GM12864 (cell line): ENCODE results near the gene ST6GALNAC6.

Experiments
- DNase-seq: peaks from one replicate; pipeline ENCODE4 v3.0.0-alpha.2; 2011; ENCODE audit warnings: low read depth
- H3K4me3 ChIP-seq: 2 replicates; pipeline ENCODE4 v1.5.1; 2011; ENCODE audit warnings: mild to moderate bottlenecking, low read depth, low read length, control low read depth
- CTCF ChIP-seq: IDR thresholded peaks from 2 replicates; pipeline ENCODE4 v1.5.1; 2011; ENCODE audit warnings: low read depth, mild to moderate bottlenecking, moderate library complexity, low read length, control low read depth, inconsistent platforms; ENCODE audit errors: missing control alignments

Gene ST6GALNAC6

GRCh38 chr9:127915801-127916719 lies 16.7 kb upstream of the ST6GALNAC6 start:
- TF ChIP-seq CTCF: no peak
- no peak for DNase-seq
- H3K4me3 ChIP-seq: peak overlapping the region; percentile 92

GRCh38 chr9:127915325-127915752 lies 15.9 kb upstream of the ST6GALNAC6 start:
- DNase-seq: no peak
- peak overlapping the region; percentile 92 for H3K4me3 ChIP-seq

GRCh38 chr9:127913682-127914081 lies 14.3 kb upstream of the ST6GALNAC6 start:
- TF ChIP-seq CTCF: no peak
- DNase-seq: no peak
- no peak overlapping the region for H3K4me3 ChIP-seq

More at GRCh38 chr9:127915325-127915752, 15.9 kb upstream of the ST6GALNAC6 start:
- no peak for TF ChIP-seq CTCF

GRCh38 chr9:127912882-127913281 lies 13.5 kb upstream of the ST6GALNAC6 start:
- TF ChIP-seq CTCF: no peak
- no peak for DNase-seq
- H3K4me3 ChIP-seq: no peak overlapping the region

GRCh38 chr9:127912296-127912695 lies 12.9 kb upstream of the ST6GALNAC6 start:
- no peak for TF ChIP-seq CTCF
- H3K4me3 ChIP-seq: no peak overlapping the region
- DNase-seq: no peak

- peak; percentile 28 for TF ChIP-seq CTCF
- no peak for DNase-seq
Measured at GRCh38 chr9:127910613-127911205, 11.3 kb upstream of the ST6GALNAC6 start.

GRCh38 chr9:127909839-127910273 lies 10.5 kb upstream of the ST6GALNAC6 start:
- DNase-seq: no peak
- no peak overlapping the region for H3K4me3 ChIP-seq
- TF ChIP-seq CTCF: no peak

More at GRCh38 chr9:127910613-127911205, 11.3 kb upstream of the ST6GALNAC6 start:
- peak overlapping the region; percentile 34 for H3K4me3 ChIP-seq
